Adipocyte (in vitro differentiated cells): ENCODE measurements around the gene LRRTM3.
A peak's percentile ranks its signal among the peaks of the same experiment; 100 is the strongest.

Experiments
- DNase-seq: peaks from one replicate; pipeline ENCODE4 v3.0.0-alpha.2; 2015; ENCODE audit warnings: low read depth
- H3K27me3 ChIP-seq: replicated peaks from 2 replicates; pipeline ENCODE4 v1.7.0; 2013; ENCODE audit warnings: mild to moderate bottlenecking, low read length, moderate library complexity; ENCODE audit not compliant: control insufficient read depth, insufficient read depth
- H3K36me3 ChIP-seq: 2 replicates; pipeline ENCODE4 v1.7.0; 2013; ENCODE audit warnings: low read length, mild to moderate bottlenecking, moderate library complexity; ENCODE audit not compliant: control insufficient read depth, insufficient read depth, severe bottlenecking
- H3K4me1 ChIP-seq: 2 replicates; pipeline ENCODE4 v1.7.0; 2013; ENCODE audit warnings: mild to moderate bottlenecking, low read length, moderate library complexity; ENCODE audit not compliant: control insufficient read depth, insufficient read depth
- H3K4me3 ChIP-seq: 2 replicates; pipeline ENCODE4 v1.7.0; 2013; ENCODE audit warnings: mild to moderate bottlenecking, low read length, moderate library complexity
- H3K9ac ChIP-seq: 2 replicates; pipeline ENCODE4 v1.7.0; 2013; ENCODE audit warnings: mild to moderate bottlenecking, low read length, moderate library complexity
- H3K9me3 ChIP-seq: 2 replicates; pipeline ENCODE4 v1.7.0; 2013; ENCODE audit warnings: mild to moderate bottlenecking, low read length, moderate library complexity; ENCODE audit not compliant: control insufficient read depth

LRRTM3 gene

GRCh38 chr10:66925896-66926715 is at the start of gene LRRTM3:
Gene LRRTM3, plus strand, starts transcription at chr10:66926036.
- Histone ChIP-seq H3K9me3 (no peaks in the 10 kb centered on the region), H3K9ac (no peak within 1 kb of the TSS), H3K27me3 (peaks cover 43% of the 10 kb centered on the region), H3K4me3 (peak within 1 kb of the TSS; percentile 67), H3K4me1 (peaks cover 5% of the 10 kb centered on the region), H3K36me3 (no peaks in the 10 kb centered on the region)
- peak; percentile 91 for DNase-seq

- H3K27me3 ChIP-seq, result no peaks in the 10 kb centered on the region
- H3K36me3 ChIP-seq, result no peaks in the 10 kb centered on the region
- H3K4me1 ChIP-seq, result no peaks in the 10 kb centered on the region
- no peak for DNase-seq
- no peaks in the 10 kb centered on the region for H3K9me3 ChIP-seq
- no peak overlapping the region for H3K4me3 ChIP-seq
- H3K9ac ChIP-seq, result no peak overlapping the region
Observed at GRCh38 chr10:66877361-66877760, 48.5 kb upstream of the LRRTM3 start.

GRCh38 chr10:66880292-66880691 is 45.5 kb upstream of the LRRTM3 start:
- no peak for DNase-seq
- Histone ChIP-seq H3K9me3 (no peaks in the 10 kb centered on the region), H3K9ac (no peak overlapping the region), H3K36me3 (no peaks in the 10 kb centered on the region), H3K4me1 (no peaks in the 10 kb centered on the region), H3K27me3 (no peaks in the 10 kb centered on the region), H3K4me3 (no peak overlapping the region)

- Histone ChIP-seq H3K27me3 (no peaks in the 10 kb centered on the region), H3K9me3 (no peaks in the 10 kb centered on the region), H3K4me3 (no peak overlapping the region), H3K36me3 (no peaks in the 10 kb centered on the region), H3K9ac (no peak overlapping the region), H3K4me1 (no peaks in the 10 kb centered on the region)
- no peak for DNase-seq
Observed at GRCh38 chr10:66880826-66881225, 45.0 kb upstream of the LRRTM3 start.

- Histone ChIP-seq H3K4me3 (no peak overlapping the region), H3K9me3 (no peaks in the 10 kb centered on the region), H3K9ac (no peak overlapping the region), H3K27me3 (no peaks in the 10 kb centered on the region), H3K36me3 (no peaks in the 10 kb centered on the region), H3K4me1 (no peaks in the 10 kb centered on the region)
- DNase-seq, result no peak
Observed at GRCh38 chr10:66881814-66882213, 44.0 kb upstream of the LRRTM3 start.

GRCh38 chr10:66882271-66882670 is 43.6 kb upstream of the LRRTM3 start:
- DNase-seq, result no peak
- no peaks in the 10 kb centered on the region for H3K27me3 ChIP-seq
- H3K36me3 ChIP-seq, result no peaks in the 10 kb centered on the region
- no peak overlapping the region for H3K4me3 ChIP-seq
- H3K4me1 ChIP-seq, result no peaks in the 10 kb centered on the region
- H3K9ac ChIP-seq, result no peak overlapping the region
- H3K9me3 ChIP-seq, result no peaks in the 10 kb centered on the region

GRCh38 chr10:66886848-66887247 is 39.0 kb upstream of the LRRTM3 start:
- Histone ChIP-seq H3K4me1 (no peaks in the 10 kb centered on the region), H3K9ac (no peak overlapping the region), H3K9me3 (no peaks in the 10 kb centered on the region), H3K27me3 (no peaks in the 10 kb centered on the region), H3K4me3 (no peak overlapping the region), H3K36me3 (no peaks in the 10 kb centered on the region)
- DNase-seq, result no peak

- DNase-seq, result no peak
- no peaks in the 10 kb centered on the region for H3K27me3 ChIP-seq
- H3K9me3 ChIP-seq, result no peaks in the 10 kb centered on the region
- no peak overlapping the region for H3K9ac ChIP-seq
- no peaks in the 10 kb centered on the region for H3K36me3 ChIP-seq
- H3K4me3 ChIP-seq, result no peak overlapping the region
- H3K4me1 ChIP-seq, result no peaks in the 10 kb centered on the region
Observed at GRCh38 chr10:66888237-66888636, 37.6 kb upstream of the LRRTM3 start.

GRCh38 chr10:66892871-66893270 is 33.0 kb upstream of the LRRTM3 start:
- no peaks in the 10 kb centered on the region for H3K27me3 ChIP-seq
- H3K9me3 ChIP-seq, result peaks cover 2% of the 10 kb centered on the region
- no peaks in the 10 kb centered on the region for H3K36me3 ChIP-seq
- no peak overlapping the region for H3K9ac ChIP-seq
- H3K4me1 ChIP-seq, result no peaks in the 10 kb centered on the region
- DNase-seq, result no peak
- no peak overlapping the region for H3K4me3 ChIP-seq

- no peak overlapping the region for H3K4me3 ChIP-seq
- no peak for DNase-seq
- H3K27me3 ChIP-seq, result peaks cover 4% of the 10 kb centered on the region
- H3K9ac ChIP-seq, result no peak overlapping the region
- H3K4me1 ChIP-seq, result no peaks in the 10 kb centered on the region
- no peaks in the 10 kb centered on the region for H3K9me3 ChIP-seq
- H3K36me3 ChIP-seq, result no peaks in the 10 kb centered on the region
Observed at GRCh38 chr10:66910671-66911070, 15.2 kb upstream of the LRRTM3 start.

GRCh38 chr10:66916030-66916429 is 9.8 kb upstream of the LRRTM3 start:
- no peaks in the 10 kb centered on the region for H3K4me1 ChIP-seq
- no peak overlapping the region for H3K4me3 ChIP-seq
- no peak for DNase-seq
- H3K27me3 ChIP-seq, result peaks cover 4% of the 10 kb centered on the region
- no peaks in the 10 kb centered on the region for H3K9me3 ChIP-seq
- no peaks in the 10 kb centered on the region for H3K36me3 ChIP-seq
- H3K9ac ChIP-seq, result no peak overlapping the region

- Histone ChIP-seq H3K27me3 (peaks cover 4% of the 10 kb centered on the region), H3K9me3 (no peaks in the 10 kb centered on the region), H3K4me3 (no peak overlapping the region), H3K9ac (no peak overlapping the region), H3K36me3 (no peaks in the 10 kb centered on the region), H3K4me1 (no peaks in the 10 kb centered on the region)
- DNase-seq, result no peak
Observed at GRCh38 chr10:66917104-66917503, 8.7 kb upstream of the LRRTM3 start.
